ENCODE results near the gene ST3GAL5.

Gene ST3GAL5

DNA sequence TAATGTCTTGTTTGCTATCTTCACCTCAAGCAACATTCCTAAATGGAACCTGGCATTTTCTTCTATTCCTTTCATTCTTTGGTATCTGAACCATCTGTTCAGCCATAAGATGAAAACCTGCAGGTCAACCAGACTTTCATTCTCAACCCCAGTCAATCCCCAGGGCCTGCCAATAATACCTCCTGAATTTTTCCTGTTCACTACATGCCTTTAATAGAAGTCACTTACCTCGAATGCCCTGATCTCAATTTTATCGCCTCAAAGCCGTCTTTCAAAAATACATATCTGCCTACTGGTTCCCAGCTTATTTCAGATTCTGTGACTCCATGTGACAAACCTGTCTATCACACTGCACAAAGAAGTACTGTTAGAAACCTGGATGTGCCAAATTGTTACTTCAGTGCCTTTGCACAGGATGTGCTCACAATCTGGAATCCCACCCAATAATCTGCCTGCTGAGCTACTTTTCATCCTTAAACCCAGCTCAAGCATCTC is 22.6 kb downstream of the ST3GAL5 start:
- no peak for DNase-seq

DNA sequence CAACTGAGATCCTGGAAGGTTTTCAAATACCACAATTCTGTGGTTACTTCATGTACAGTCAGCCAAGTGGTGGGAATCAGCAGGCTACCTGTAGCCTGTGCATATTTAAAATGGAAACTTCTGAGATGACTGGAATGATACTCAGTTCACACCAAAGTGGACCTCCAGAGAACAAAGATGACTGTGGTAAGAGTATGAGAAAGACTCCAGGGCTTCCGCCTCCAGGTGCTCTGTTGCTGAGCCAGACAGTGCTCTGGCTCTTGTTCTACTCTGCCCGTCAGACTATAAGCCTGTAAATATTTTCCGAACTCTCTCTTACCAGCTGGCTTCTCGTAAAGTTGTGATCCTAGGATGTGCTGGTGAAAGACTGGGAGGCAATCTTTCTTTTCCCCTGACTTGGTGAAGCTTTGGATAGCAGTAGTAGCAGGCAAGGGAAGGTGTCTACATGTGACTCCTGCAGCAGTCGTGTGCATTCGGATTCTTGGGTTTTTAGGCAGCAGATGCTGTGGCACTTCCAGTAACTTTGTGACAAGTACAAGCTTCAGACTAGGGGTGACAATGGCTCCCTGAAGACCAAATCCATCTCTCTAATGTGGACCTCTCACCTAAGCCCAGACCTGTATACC is 23.1 kb downstream of the ST3GAL5 start:
- no peak for DNase-seq

DNA sequence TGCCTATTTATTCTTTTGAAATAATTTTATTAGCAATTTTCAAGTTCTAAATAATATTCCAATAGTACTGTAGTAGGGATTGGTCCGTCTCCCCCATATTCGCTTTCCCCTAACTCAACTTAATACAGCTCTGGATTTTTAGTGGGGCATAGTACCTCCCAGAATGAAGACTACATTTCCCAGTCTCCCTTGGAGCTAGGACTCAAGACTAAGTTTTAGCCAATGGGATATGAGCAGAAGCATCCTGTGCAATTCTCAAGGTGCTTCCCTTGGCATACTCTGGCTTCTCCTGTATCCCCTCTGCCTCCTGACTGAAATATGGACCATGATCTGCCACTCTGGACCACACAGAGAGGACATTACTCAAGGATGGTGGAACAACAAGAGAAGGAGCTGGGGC is 24.1 kb downstream of the ST3GAL5 start:
- DNase-seq: no peak

DNA sequence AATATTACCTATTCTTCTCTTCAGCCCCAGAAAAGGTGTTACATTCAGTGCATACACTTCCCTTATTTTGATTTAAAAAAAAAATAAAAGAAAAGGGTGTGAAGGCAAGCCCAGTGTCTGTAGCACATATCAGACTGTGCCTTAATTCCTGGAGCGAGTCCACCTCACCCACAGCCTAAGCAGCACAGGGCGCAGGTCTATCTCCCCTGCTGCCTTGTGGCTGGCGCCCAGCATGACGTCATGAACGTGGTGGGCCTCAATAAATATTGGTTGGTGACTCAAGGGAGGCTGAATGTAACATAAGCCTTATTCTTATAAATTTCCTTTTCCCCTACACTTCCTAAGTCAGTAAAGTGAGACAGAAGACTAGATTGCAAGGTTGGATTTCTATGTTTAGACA is 26.4 kb downstream of the ST3GAL5 start:
- DNase-seq: no peak

DNA sequence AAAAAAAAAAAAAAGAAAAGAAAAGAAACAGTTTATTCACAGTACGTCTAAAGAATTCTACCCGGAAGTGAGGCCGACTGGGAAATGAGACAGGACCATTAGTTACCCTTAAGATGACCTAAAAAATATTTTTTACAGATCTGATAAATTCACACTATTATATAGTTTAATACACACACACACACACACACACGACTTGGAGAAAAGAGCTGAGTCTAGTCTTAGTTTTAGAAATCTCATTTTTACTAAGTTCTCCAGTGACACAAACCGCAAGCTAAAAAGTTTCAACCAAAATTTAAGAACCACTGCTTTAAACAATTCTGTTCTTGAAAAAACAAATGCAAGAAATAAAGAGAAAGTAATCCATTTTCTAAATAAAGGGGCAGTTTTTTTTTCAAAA is 27.1 kb downstream of the ST3GAL5 start:
- no peak for DNase-seq

DNA sequence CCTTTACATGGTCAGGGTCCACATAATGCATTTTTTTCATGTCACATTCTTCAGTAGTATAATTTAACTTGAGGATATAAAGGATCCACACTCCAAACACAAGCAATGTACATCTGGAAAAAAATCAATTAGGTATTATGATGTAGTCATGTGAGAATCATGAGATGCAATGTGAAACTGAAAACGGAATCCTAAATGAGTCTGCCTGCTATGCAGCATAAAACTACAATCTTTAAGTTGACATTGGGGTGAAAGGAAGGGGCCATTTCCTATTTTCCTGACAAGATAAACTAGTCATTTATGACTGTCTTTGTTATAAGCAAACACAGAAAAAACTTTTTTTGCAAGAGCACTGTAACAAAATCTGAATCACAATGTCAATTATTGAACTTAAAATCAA is 27.6 kb downstream of the ST3GAL5 start:
- DNase-seq: no peak

DNA sequence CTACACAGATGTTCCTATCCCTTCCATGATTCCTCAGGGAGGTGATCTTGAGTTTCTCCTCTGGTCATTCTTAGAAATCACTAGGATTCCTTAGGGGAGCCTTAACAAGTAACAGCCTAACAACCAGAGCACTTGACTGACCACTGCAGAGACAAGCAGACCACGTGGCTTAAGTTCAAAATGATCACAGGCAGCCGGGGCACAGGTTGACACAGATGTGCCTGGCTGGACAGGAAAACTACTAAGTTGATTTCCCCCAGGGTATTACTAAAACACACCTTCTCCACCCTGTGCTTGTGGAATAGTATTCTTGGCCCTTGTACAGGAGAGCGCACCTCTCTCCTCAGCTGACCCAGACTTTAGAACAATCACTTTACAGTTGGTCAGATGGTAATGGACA is 29.9 kb downstream of the ST3GAL5 start:
- no peak for DNase-seq

DNA sequence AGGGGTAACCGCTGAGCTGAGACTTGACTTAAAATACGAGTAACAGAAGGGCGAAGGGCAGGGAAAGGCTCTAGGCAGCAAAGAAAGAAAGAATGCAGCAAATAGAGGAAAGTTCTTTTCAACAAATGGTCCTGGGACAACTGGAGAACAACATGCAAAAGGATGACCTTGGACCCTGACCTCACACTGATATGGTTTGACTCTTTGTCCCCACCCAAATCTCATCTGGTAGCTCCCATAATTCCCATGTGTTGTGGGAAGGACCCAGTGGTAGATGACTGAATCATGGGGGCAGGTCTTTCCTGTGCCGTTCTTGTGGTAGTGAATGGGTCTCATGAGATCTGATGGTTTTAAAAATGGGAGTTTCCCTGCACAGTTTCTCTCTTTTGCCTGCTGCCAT is 33.9 kb downstream of the ST3GAL5 start:
- no peak for DNase-seq

DNA sequence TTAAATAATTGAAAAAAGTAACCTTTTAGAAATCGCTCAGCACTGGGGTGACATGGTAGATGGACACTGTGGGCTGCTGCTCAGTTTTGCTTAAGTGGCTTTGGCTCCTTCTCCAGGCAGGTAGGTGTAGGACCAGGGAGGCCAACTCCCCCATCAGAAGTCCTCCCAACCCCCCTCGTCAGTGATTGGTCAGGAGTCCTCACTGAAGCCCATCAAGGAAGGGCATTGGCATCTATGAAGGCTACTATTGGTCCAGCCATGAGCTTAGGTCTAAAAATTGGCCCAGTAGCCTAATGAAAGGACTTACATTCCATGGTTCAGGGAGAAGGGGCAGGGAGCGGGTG is 34.7 kb downstream of the ST3GAL5 start:
- no peak for DNase-seq

DNA sequence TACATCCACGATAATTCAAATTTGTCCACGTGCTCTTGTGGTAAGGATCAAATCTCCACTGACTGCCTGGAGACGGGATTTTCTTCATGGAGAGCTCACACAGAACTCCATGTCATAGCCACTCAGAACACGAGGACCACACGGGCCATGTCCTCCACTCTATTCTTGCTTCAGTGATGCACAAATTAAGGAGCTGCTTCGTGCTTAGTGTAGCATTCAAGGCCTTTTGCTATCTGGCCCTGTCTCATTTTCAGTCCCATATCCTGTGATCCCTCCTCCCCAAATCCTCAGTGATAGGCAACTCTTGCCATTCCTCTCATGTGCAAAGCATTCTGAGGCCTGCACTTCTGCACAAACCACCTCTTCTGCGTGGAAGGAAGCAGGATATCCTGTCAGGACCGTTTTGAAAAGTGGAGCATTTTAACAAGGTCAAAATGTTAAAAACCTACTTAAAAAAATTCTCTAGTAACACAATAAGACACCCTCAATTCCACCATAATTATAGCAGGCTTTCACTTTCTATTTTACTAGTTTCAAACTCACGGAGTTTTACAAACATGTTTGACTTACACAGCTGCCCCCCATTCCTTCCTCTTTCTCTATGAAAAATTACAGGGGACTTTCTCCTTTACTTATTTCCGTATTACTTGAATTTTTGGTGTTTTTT is 35.2 kb downstream of the ST3GAL5 start:
- no peak for DNase-seq

DNA sequence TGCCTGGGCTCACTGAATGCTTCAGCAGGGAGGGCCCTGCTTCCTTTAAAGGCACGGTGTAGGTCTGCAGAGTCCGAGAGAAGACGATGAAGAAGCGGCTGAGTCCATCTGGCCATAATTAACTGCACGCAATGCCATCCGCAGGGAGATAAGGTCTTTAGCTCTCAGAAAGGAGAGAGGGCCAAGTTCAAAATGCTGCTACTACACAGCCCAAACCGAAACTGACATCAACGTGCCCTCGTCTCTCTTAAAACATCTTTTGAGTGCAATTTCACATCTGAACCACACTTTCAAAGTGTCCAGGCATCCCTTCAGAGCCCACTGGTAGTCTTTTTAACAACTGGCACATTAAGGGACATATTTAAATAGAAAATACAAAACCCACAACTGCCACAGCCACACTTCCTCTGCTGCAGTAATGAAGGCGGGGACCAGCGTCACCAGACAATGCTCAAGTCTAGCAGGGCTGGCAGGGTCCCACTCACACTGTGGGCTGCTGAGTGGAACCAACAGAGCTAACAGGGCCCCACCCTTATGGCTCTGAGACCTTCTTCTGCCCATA is 35.8 kb downstream of the ST3GAL5 start:
- DNase-seq: no peak

DNA sequence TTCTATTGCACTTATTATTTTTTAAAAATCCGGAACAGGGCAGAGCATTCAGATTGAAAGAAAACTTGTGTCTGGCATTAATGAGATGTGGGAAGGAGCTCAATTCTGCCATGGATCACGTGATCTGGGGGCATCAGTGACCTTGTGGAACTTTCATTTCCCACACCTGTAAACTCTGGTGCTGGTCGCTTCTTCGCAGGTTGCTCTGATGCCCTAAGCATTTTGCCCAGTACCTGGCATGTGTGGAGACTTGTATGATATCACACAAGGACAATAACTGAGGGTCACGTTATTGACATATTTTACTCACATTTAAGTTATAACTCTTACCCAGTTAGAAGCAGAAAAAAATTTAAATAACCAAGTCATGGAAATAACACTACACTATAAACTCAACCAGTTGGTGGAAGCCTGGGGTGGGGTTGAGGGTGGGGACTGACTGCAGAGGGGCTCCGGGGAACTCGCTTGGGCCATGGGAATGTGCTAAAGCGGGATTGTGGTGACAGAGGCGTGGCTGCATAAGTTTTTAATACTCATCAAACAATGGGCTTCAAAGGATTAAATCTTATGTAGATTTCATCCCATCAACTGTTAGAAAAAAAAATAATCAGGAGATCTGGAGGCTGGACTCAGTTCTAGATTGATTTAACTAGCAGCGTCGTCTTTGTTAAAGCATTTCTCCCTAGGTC is 36.5 kb downstream of the ST3GAL5 start:
- no peak for DNase-seq

DNA sequence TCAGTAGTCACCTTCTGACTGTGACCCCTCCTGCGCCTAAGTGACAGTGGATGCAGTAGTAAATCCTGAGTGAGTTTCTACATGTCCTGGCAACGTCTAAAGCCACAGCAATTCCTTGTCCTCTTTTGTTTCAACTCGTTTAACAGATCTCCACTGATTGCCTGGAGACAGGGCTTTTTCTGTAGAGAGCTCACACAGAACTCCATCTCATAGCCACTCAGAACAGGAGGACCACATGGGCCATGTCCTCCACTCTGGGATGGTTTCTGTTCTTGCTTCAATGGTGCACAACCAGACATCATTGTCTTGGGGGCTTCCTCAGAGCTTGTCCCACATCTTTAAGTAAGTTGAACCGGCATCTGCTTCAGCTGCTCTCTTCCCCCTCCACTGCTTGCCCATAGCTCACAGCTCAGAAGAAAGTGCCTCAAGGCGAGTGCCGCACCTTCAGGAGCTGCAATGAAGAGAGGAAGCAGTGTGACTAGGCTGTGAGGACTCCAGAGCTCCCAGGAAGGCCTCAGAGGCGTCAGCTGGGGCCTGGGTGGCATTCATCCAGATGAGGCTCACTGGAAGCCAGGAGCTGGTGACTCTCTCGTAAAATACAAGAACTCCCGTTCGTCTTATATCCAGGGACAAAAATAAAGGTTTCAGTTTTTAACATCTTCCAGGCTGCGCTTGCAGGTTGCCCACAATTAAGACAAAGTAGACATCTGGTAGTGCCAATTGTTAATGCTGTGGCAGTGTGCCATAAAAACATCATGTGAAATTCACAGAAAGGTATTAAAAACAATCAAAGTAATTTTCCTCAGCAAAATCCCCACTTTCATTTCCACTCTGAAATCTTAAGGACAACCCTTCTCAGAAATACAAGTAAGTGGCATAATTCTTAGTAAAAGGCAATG is 37.3 kb downstream of the ST3GAL5 start:
- peak in 10 of 14 donors; percentile 8 to 70 (median 28) for DNase-seq

DNA sequence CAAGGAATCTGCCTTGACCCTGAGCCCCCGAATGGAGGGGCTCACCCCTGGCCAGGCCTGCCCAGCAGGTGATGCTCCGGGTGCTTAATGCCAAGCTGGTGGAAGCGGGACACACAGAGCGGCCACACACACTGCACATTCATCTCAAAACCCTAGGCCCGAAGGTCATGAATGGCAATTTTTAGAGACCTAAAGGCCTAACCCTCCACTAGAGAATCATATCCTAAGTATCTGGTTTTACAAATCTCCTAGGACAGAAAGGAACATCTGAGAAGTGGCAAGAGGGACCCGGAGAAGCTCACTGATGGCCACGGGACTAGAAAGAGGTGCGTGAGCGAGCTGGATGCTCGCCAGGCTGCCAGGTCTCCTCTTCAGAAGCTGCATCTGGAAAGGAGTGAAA is 38.3 kb downstream of the ST3GAL5 start:
- DNase-seq: no peak

DNA sequence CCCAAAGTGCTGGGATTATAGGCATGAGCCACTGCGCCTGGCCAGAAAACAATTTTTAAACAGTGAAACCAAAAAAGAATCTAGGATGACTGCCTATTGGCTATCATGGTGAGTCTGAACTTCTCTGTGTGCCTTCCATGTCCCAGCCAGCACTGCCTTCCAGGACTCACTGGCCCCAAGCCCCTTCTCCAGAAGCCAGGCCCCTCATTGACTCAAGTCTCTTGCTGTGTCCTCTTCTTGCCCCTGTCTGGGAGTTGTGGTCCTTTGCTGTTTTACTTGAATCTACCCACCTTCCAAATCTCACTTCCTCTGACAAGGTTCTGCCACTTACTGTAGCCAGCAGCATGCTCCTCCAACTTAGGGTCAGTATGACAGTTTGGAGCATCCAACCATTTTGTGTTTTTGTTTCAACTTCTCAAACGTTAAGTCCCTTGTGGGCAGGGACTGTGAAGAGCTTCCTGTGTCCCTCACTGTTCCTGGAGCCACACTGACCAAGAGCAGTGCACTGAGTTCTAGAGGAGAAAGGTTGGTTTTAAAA is 41.7 kb downstream of the ST3GAL5 start:
- no peak for DNase-seq

DNA sequence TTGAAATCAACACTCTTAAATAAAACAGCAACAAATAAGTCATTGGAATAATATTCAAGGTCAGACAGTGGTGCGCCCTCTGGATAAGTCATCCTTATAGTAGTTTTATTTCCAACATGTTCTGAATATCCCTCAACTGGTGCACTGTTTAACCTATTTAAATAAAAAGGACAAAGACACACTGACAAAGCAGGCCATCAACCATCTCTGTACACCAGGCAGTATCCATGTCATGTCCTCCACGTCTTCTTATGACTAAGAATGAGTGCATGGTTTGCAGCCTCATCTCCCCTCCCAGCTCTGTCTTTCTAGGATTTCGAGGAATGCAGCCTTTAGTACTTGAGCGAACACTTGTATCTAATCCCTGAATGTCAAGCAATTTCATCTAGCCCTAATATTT is 42.4 kb downstream of the ST3GAL5 start:
- no peak for DNase-seq

DNA sequence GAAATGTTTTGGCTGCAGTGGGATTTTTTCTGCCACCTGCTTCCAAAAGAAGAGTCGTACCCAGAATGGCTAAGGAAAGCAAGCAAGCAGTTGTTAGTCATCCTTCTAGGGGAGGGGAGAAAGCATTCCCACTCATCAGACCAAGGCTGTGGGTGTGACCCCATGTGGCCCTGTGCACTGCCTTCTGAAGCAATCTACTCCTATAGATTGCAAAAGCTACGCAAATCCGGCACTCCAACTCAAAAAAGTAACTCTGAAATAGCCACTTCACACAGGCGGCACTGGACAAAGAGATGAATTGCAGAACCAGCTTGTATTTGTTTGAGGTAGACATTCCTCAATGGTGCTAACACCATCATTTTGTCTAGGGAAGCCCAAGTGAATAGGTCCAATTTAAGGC is 44.3 kb downstream of the ST3GAL5 start:
- DNase-seq: no peak

DNA sequence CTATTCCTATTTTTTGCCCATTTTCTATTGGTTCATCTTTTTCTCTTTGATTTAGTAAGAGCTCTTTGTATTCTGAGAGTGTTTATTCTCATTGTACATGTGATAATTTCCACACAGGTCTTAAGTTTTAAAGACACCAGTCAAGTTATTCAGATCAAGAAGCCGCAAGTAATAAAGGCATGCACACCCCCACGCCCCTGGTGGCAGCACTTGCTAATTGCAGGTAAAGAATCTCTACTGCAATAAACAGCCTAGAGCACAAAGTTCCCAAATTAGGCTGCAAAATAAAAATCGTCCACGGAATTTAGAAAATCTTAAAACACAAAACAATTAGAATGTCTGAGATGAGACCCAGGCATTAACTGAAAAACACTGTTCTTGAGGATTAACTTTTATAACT is 45.2 kb downstream of the ST3GAL5 start:
- no peak for DNase-seq

DNA sequence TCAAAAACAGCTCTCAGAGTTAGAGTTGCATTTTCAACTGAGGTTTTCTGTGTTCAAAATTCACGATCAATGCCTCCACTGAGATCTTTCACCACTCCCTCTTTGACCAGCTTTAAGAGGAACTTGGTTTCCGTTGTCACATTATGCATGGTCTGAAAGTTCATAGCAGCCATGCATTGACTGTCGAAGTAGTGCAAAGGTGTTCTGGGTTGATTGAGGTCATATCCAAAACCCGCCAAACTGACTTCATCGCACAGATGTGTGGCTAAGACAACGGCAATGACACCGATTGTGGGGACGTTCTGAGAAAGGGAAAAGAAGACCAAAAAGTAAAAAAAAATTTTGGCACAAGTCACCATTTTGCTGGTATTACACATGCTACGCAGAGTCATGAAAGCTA is 48.7 kb downstream of the ST3GAL5 start:
- DNase-seq: no peak

DNA sequence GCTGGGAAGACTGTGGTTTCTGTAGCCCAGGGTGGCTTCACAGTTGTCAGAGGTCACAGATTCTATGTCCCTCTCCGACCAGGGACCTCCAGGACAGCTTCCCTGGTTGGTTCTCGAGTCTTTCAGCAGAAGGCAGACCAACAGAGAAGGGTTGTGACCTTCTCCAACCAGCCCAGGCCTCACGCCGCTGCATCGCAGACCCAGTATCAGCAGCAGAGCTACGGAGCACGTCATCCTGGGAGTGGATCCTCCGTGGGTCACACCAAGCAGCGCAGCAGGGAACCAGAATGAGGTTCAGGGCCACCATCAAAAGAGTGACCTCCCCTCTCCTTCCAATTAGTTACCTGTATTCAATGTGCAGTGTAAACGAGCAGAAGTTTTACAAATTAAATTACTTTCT is 49.3 kb downstream of the ST3GAL5 start:
- DNase-seq: no peak

DNA sequence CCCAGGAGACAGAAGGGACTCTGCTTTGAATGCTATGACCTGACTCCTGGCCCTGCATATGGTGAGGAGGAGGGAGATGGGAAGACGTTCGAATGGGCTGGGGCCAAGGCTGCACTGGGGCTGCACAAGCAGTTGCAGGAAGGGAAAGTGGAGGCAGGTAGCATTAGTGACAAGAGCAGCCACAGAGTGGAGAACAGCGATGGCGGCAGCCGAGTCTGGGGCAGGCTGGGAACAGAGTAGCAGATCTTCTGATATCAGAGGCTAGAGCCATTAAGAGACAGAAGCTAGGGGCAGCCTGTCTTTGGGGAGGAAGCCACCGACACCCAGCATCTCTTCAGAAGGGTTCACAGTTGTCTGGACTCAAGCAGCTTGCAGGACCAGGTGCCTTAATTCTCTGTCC is 50.1 kb downstream of the ST3GAL5 start:
- DNase-seq: no peak

DNA sequence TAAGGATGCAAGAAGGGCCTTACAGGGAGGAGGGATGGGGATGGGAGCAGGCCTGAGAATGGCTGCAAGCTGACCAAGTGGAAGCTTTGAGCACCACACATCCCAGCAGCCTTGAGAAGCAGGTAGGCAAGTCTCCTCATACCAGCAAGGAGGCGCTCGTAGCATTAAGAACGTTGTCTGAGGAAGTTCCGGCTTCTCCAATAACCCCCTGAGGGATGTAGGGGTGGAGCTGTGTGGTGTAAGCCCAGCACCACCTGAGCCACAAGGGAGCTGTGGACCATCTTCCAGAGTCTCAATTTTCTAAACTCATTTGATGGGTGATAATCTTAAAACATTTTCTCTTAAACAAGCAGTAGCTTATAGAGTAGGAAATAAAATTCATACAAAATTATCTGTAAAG is 50.6 kb downstream of the ST3GAL5 start:
- DNase-seq: no peak
